OCI-LY3 (cell line): ENCODE data around the gene MEPCE.

Experiments
- EZH2phosphoT487 ChIP-seq: fragments of 200-600 bp; shearing (Covaris generic); IDR thresholded peaks from 2 replicates; pipeline ENCODE4 v1.6.1; 2018; ENCODE audit warnings: antibody characterized with exemption, mixed run types, low read depth
- TF ChIP-seq, protein P1 (sequence below): fragments of 200-600, 300-600 bp; sonication (generic); IDR thresholded peaks from 2 replicates; pipeline ENCODE4 v1.5.1; 2014; ENCODE audit warnings: antibody characterized with exemption, low read length, low read depth

DNA sequence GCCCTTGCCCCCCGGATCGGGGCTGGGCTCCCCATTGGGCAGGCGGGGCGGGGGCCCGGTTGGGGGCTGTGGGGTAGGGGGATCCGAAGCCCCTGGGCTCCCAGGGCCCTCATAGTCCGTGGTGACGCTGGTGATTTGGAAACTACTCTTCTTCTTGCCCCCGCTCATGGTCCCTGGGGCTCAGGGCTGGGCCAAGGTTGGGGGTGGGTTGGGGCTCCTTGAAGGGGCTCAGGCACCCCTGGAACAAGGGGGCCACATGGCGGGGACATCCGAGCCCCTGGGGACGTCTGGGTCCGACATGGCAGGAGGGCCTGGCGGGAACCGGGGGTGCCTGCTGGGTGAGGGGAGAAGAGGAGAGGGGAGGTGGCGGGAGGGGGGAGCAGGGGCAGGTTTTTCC, 48.2 kb downstream of the MEPCE start:
- TF ChIP-seq EZH2phosphoT487 = no peak
- TF ChIP-seq, protein P1, sequence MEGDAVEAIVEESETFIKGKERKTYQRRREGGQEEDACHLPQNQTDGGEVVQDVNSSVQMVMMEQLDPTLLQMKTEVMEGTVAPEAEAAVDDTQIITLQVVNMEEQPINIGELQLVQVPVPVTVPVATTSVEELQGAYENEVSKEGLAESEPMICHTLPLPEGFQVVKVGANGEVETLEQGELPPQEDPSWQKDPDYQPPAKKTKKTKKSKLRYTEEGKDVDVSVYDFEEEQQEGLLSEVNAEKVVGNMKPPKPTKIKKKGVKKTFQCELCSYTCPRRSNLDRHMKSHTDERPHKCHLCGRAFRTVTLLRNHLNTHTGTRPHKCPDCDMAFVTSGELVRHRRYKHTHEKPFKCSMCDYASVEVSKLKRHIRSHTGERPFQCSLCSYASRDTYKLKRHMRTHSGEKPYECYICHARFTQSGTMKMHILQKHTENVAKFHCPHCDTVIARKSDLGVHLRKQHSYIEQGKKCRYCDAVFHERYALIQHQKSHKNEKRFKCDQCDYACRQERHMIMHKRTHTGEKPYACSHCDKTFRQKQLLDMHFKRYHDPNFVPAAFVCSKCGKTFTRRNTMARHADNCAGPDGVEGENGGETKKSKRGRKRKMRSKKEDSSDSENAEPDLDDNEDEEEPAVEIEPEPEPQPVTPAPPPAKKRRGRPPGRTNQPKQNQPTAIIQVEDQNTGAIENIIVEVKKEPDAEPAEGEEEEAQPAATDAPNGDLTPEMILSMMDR = no peak
